HFFc6 (cell line): Measurements from ENCODE around the gene USP21. TPM values are rescaled to one million over a fixed set of nuclear protein-coding genes. Genes with fewer than 3 reads are reported as not detected.
A peak's percentile ranks its signal among the peaks of the same experiment; 100 is the strongest.
"Not testable (repeated sequence)": the region's sequence is repeated elsewhere in the genome, so short reads cannot be mapped to it uniquely, and the experiment has no call there.

Experiments
- DNase-seq: peaks from one replicate; pipeline ENCODE4 v3.0.0-alpha.2; 2018
- H3K27ac Mint-ChIP-seq: 2 replicates; pipeline ENCODE4 v1.8.0; 2020; ENCODE audit warnings: mild to moderate bottlenecking, mixed read lengths
- H3K27me3 Mint-ChIP-seq: 2 replicates; pipeline ENCODE4 v1.8.0; 2021; ENCODE audit warnings: mild to moderate bottlenecking, moderate library complexity, mixed read lengths; ENCODE audit not compliant: insufficient read depth
- H3K36me3 Mint-ChIP-seq: 2 replicates; pipeline ENCODE4 v1.8.0; 2021; ENCODE audit warnings: low read depth, mixed read lengths
- H3K4me1 Mint-ChIP-seq: 2 replicates; pipeline ENCODE4 v1.8.0; 2020; ENCODE audit warnings: low read depth, mixed read lengths
- H3K4me3 Mint-ChIP-seq: 2 replicates; pipeline ENCODE4 v1.8.0; 2020; ENCODE audit warnings: mild to moderate bottlenecking, moderate library complexity, mixed read lengths
- H3K9me3 Mint-ChIP-seq: 2 replicates; pipeline ENCODE4 v1.8.0; 2020; ENCODE audit warnings: mild to moderate bottlenecking, mixed read lengths
- CTCF ChIP-seq: fragments of 200-600 bp; sonication (generic); IDR thresholded peaks from 2 replicates; pipeline ENCODE4 v1.5.0; 2021; ENCODE audit warnings: antibody characterized with exemption, mild to moderate bottlenecking
- total RNA-seq, 6 experiments: library from RNA; stranded (reverse); fragmentation: NEBNext Ultra II Directional; extraction: Animal tissue kit (Norgen Biotek cat#: 25700); gene quantifications; 2 replicates in 1 of 6; 3 replicates in 5 of 6; pipeline ENCODE4 v1.2.3, GENCODE V29; 2021

The USP21 gene
- total RNA-seq, 6 experiments from 2014 or later, result 16.6 to 18.9 (median 17.2) TPM

GRCh38 chr1:161115132-161115711, 44.1 kb upstream of the USP21 start:
- no peaks in the 10 kb centered on the region for H3K9me3 Mint-ChIP-seq
- H3K27ac Mint-ChIP-seq, result peak overlapping the region; percentile 98
- H3K27me3 Mint-ChIP-seq, result no peaks in the 10 kb centered on the region; the same call in 1 of the 2 replicates
- H3K36me3 Mint-ChIP-seq, result peaks cover 13% of the 10 kb centered on the region; the same call in 1 of the 2 replicates
- TF ChIP-seq CTCF, result no peak
- peak overlapping the region; percentile 50 for H3K4me3 Mint-ChIP-seq
- DNase-seq, result peak; percentile 76
- peaks cover 69% of the 10 kb centered on the region for H3K4me1 Mint-ChIP-seq

GRCh38 chr1:161115961-161116360, 43.3 kb upstream of the USP21 start:
- DNase-seq, H3K9me3 Mint-ChIP-seq, H3K27me3 Mint-ChIP-seq: not testable (repeated sequence)
- H3K36me3 Mint-ChIP-seq, result peaks cover 13% of the 10 kb centered on the region; the same call in 1 of the 2 replicates
- peak overlapping the region; percentile 98 for H3K27ac Mint-ChIP-seq
- H3K4me1 Mint-ChIP-seq, result peaks cover 71% of the 10 kb centered on the region
- H3K4me3 Mint-ChIP-seq, result peak overlapping the region; percentile 50

GRCh38 chr1:161117759-161118581, 41.3 kb upstream of the USP21 start, which contains the start of the genes NIT1 and PFDN2:
Gene NIT1 (plus strand): TSS chr1:161118105. CDS start chr1:161118177, 72 bp downstream.
Gene PFDN2 (minus strand): TSS chr1:161118037. CDS start chr1:161118026, 11 bp downstream.
- no peaks in the 10 kb centered on the region for H3K9me3 Mint-ChIP-seq
- H3K27me3 Mint-ChIP-seq, result no peaks in the 10 kb centered on the region; the same call in none of the 2 replicates
- peaks cover 63% of the 10 kb centered on the region for H3K4me1 Mint-ChIP-seq
- DNase-seq, result peak; percentile 74
- H3K36me3 Mint-ChIP-seq, result peaks cover 13% of the 10 kb centered on the region; the same call in 1 of the 2 replicates
- TF ChIP-seq CTCF, result no peak
- peak within 1 kb of the TSS; percentile 98 for H3K27ac Mint-ChIP-seq
- peak within 1 kb of the TSS; percentile 97 for H3K4me3 Mint-ChIP-seq

- H3K4me1 Mint-ChIP-seq, result peaks cover 51% of the 10 kb centered on the region
- no peaks in the 10 kb centered on the region; the same call in 1 of the 2 replicates for H3K27me3 Mint-ChIP-seq
- peak overlapping the region; percentile 97 for H3K4me3 Mint-ChIP-seq
- no peaks in the 10 kb centered on the region for H3K9me3 Mint-ChIP-seq
- peak; percentile 64 for TF ChIP-seq CTCF
- peak overlapping the region; percentile 98 for H3K27ac Mint-ChIP-seq
- peaks cover 18% of the 10 kb centered on the region; the same call in 1 of the 2 replicates for H3K36me3 Mint-ChIP-seq
- peak; percentile 73 for DNase-seq
These were observed 40.0 kb upstream of the USP21 start for GRCh38 chr1:161119092-161119903.

GRCh38 chr1:161121042-161121650, 38.2 kb upstream of the USP21 start:
- Mint-ChIP-seq H3K9me3 (no peaks in the 10 kb centered on the region), H3K36me3 (peaks cover 25% of the 10 kb centered on the region), H3K4me1 (peaks cover 39% of the 10 kb centered on the region), H3K4me3 (no peak overlapping the region), H3K27ac (peak overlapping the region; percentile 30; the same call in 1 of the 2 replicates), H3K27me3 (no peaks in the 10 kb centered on the region; the same call in 1 of the 2 replicates)
- no peak for DNase-seq
- TF ChIP-seq CTCF, result no peak
